Activated CD4-positive, alpha-beta T cell treated with anti-CD3 and anti-CD28 coated beads for 4 hours (primary cell): Measurements from ENCODE around the gene SLC10A6.

Experiments used
- DNase-seq, 2 donors: peaks; one replicate each; pipeline ENCODE4 v3.0.0-alpha.2; 2020

SLC10A6 gene

DNA sequence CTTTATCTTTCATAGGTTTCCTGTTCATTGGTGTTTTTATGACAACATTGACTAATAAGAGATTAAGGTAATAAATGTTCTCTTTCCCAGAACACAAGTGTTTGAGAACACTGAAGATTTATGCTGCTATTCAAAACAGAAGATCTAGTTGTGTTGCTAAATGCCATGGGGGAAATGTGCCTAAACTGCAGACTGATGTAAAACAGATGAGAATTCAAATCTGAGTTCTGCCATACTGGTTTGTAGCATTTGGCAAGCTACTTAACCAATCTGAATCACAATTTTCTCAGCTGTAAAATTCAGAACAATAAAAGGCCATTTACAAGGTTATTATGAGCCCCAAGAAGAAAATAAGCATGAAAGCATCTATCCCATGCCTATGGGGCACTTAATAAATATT is 2.3 kb downstream of the SLC10A6 start:
- DNase-seq, result no peak

DNA sequence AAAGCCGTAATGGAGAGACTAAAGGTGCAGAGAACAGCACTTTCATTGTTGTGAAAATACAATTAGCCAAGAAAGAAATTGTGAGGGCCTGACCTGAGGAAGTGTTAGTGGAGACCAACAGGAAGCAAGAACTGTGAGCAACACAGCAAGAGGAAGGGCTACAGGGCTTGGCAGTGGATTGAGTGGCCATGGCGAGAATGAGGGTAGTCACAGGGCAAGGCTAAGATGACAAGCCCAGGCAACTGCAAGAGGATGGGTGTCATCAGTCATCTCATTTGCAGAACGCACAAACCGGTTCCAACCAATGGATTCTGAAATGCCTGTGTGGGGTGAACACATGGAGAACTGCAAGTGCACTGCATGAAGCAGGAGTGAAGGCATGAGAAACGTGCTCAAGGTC is 3.6 kb downstream of the SLC10A6 start:
- no peak for DNase-seq

DNA sequence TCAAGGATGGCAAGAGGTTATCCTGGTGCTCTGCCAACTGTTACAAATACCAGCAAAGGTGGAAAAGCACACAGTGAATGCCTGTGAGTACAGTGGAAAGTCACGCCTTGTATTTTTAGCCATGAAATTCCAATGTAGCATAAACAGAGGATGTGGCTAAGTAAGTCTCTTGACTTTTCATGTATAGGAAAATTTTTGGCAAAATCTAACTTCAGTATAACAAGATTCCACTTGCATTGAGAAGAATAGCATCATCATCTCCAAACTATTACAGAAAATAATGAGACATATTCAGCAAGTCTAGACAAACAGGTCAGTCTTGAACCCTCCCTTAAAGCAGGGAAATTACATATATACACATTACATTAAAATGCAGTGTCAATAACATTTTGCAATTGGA is 7.9 kb downstream of the SLC10A6 start:
- DNase-seq, result no peak

DNA sequence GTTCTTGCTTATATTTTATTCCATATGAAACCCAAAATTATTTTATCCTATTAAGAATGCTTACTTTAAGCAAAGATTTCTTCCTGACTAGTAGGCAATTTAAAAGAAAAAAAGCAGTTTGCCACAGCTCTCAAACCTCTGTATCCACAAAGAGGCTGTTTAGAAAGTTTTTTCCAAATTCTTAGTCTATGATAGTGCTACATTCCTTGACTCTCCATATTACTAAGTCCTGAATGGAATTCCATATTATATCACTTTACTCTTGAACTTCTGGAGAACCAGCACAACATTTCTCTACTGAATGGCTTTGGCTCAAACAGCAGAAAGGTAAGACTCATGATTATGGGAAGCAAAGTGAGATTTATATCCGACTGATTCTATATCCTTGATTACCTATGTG is 8.3 kb downstream of the SLC10A6 start:
- no peak for DNase-seq

DNA sequence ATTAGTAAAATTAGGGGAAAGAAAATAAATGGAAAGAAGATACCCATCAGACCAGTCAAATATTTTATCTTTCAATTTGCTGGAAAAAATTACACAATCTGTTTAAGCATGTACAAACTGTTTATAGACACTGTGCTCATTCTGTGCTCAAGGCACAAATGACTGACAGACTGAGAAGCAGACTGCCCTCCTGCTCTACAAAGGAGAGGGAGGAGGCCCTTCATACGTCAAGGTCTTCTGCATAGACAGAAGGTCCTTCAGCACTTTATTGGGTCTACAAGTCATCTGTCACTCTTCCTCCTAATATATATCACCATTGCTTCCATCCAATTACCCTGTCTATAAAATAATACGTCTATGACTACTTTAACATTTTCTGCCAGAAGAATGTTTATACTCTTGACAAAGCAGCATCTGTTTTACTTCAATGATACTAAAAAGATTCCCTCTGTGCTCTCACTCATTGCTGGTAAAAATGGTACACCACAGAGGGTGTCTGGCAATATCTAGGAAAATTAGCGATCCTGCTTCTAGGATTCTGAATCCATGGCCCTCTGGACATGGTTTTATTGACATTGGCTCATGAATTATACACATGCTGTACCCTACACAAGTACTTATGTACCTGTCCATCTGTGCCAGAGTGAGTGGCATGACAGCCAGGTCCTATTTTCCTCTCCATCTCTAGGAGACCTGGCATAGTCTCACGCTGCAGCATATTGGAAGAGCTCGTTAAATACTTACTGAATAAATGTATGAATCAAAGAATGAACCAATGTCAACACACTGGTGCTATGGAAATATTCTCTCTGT is 11.3 kb downstream of the SLC10A6 start:
- no peak for DNase-seq

DNA sequence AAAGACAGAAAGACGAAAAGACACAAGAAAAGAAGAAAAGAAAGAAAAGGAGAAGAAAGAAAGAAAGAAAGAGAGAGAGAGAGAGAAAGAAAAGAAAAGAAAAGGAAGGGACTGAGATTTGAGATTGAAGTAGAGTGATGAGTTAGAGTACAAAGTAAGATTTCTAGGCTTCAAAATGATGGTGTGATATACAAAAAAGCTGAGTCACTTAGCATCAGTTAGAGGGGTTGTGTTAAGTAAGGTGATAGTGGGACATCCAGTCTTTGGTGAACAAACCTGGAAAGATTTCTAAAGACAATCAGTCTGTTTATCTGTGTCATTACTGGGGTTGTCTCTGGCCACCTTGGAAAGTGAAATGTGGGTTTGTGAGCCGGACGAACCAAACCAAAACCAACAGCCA is 13.5 kb downstream of the SLC10A6 start:
- no peak for DNase-seq

DNA sequence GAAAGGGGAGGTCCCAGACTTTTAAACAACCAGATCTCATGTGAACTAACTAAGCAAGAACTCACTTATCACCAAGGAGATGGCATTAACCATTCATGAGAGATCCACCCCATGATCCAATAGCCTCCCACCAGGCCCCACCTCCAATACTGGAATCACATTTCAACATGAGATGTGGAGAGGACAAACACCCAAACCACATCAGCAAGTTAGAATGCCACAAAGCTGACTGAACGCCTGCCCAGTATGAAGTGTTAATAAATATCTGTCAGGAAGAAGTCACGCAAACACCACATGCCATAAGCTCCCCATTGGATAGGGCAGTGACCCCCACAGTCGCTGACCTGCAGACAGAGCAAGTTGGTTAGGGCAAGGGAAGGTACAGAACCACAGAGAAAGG is 14.3 kb downstream of the SLC10A6 start:
- DNase-seq, result no peak

- DNase-seq, result no peak
Observed at GRCh38 chr4:86833615-86834014, 15.6 kb downstream of the SLC10A6 start.

DNA sequence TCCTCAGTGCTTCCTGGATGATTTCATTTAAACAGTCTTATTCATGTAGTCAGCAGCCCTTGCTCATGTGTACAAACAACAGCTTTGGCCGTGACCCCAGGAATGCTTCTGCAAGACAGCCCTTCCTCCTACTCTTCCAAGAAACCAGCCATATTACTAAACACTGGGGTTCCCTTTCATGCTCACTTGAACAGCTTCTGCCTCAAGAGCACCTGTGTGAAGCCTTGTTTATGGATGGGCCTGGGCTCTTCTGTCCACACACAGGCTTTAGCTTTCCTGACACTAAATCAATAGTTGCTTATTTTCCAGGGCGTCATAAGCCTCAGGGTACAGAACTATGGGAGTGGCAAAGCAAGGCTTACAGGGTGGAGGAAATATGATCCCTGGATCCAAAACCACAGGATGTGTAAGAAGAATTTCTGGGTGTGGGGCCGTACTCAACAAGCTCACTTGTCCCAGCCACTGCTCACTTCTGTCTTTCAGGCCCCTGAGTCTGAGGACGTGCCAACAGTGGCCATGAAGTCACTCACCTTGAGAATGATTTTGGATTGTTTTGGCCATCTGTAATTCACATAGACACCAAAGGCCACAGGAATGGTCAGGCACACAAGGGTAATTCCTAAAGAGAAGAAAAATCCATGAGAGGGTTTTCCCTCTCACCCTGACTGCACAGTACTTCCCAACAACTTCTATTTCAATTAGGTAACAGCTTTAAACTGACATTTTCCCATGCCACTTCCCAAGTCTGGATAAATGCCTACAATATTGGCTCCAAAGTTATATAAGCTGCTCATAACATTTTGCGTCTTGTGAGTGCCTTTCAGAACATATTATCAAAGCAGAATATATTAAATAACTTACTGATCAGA is 17.7 kb downstream of the SLC10A6 start:
- no peak for DNase-seq

- no peak for DNase-seq
Observed at GRCh38 chr4:86825511-86825910, 23.7 kb downstream of the SLC10A6 start.

DNA sequence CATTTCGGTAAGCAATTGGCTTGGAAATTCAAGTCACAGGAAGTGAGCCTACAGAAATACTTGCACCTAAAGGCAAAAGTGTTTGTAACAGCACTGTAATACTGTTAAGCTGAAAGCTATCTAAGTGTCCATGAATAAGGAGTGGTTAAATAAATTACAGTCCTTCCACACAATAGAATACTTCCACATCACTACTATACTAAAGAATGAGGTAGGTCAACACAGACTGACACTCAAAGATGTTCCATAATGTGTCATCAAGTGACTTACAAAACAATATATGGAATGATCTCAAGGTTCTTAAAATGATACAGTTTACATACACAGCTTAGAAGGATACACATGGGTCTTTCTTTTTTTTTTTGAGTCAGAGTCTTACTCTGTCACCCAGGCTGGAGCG is 27.0 kb downstream of the SLC10A6 start:
- DNase-seq, result no peak

- DNase-seq, result no peak
Observed at GRCh38 chr4:86821151-86821550, 28.0 kb downstream of the SLC10A6 start.

GRCh38 chr4:86819561-86819960 is 29.6 kb downstream of the SLC10A6 start:
- DNase-seq, result no peak

- DNase-seq, result no peak
Observed at GRCh38 chr4:86818841-86819240, 30.3 kb downstream of the SLC10A6 start.

DNA sequence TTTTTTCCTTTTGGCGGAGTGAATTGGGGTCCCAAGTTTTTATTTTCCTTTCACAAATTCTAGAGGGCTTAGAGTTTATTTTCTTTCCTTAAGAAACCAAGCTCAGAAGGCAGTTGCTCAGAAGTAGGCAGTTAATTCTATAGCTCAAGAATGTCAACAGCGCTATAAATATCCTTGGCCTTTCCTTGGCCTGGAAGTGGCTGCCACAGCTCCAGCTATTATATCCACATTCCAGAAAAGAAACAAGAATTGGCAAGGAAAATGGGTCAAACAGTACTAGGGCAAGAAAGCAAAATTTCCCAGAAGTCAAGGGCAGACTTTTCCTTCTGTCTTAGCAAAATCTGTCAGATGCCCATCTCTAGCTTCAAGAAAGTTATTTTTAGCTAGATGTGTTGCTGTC is 31.0 kb downstream of the SLC10A6 start:
- no peak for DNase-seq

- no peak for DNase-seq
Observed at GRCh38 chr4:86816501-86817273, 32.5 kb downstream of the SLC10A6 start.

DNA sequence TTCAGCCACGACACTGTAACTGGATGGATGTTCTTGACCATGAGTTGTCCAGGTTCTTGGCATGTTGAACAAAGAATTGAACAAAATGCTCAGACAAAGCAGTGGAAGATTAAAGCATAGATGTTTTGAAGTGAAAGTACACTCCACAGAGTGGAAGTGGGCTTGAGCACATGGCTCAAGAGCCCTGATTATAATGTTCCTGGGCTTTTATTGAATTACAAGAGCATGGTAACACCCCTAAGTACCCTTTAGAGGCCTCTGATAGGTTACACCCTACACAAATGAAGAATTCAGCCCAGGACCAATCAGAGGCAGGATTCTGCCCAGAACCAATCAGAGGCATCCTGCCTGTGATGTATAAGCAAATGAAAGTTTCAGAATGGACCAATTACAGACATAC is 33.5 kb downstream of the SLC10A6 start:
- no peak for DNase-seq

DNA sequence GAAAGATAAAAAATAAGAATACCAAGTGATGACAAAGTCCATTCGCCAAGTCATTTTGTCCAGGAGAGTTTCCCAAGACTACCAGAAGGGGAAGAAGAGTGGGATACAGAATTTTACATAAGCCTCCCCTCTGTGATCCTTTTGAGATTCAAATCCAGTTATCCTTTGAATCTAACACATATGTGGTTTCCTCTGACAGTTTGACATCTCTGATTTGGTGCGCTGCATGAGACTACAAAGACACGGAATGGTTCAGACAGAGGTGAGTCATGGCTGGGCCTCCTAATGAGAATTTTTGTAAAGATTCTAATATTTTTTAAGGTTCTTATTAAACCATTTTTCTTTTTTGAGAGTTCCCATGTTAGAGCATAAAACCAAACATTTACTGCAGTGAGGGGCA is 38.3 kb downstream of the SLC10A6 start:
- DNase-seq, result no peak

GRCh38 chr4:86809809-86810208 is 39.4 kb downstream of the SLC10A6 start:
- no peak for DNase-seq

DNA sequence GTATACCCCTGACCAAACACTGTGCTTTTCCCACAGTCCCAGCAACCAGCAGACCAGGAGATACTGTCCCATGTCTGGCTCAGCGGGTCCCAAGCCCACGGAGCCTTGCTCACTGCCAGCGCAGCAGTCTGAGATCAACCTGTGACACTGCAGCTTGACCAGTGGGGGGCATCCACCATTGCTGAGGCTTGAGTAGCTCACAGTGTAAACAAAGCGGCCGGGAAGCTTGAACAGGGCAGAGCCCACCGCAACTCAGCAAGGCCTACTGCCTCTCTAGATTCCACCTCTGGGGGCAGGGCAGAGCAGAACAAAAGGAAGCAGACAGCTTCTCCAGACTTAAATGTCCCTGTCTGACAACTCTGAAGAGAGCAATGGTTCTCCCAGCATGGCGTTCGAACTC is 58.1 kb downstream of the SLC10A6 start:
- DNase-seq, result no peak

DNA sequence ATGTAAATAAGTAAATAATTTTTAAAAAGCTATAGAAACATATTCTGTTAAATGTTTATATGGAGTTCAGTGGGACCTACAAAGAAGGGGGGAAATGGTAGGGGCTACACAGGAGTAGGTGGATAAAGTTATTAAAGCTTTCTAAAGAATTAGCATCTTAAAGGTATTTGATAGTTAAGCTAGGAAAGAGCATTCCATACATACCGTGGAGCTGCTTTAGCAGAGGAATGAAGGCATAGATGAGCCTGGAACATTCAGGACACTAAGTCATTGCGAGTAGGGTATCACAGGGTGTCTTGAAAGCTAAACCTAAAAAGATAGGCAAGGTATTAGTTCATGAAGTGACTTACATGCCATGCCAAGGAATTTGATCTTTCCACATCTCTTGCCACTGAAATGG is 60.4 kb downstream of the SLC10A6 start:
- no peak for DNase-seq

DNA sequence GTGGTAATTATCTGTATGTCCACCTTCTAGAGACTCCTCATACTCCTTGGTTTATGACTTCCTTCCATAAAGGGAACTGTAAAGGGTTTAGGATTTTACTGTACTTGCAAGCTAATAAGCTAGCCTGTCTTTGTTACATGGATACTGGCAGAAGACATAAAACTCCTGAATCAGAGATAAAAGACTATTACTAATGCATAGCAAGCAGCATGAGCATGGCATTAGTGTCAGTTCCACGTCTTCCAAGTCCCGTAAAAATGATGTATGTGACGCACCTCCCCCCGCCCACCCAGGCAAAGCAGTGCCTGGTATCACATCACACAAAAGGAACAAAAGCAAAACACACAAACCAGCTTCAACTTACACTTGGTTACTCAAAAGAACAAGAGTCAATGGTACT is 71.0 kb downstream of the SLC10A6 start:
- no peak for DNase-seq

DNA sequence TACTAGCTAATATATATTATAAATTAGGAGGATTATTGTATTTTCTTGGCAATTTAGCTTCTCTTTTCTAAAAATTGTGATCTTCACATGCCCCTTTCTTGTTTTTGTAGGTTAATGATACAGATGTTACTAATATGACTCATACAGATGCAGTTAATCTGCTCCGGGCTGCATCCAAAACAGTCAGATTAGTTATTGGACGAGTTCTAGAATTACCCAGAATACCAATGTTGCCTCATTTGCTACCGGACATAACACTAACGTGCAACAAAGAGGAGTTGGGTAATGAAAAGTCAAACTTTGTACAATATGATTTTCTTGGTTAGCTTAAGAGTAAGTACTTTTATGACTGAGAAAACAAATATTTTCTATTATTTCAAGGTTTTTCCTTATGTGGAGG is 74.1 kb downstream of the SLC10A6 start:
- no peak for DNase-seq
